ENCODE results near the gene NADK.
"Not testable (repeated sequence)": the region's sequence is repeated elsewhere in the genome, so short reads cannot be mapped to it uniquely, and the experiment has no call there.

The NADK gene

DNA sequence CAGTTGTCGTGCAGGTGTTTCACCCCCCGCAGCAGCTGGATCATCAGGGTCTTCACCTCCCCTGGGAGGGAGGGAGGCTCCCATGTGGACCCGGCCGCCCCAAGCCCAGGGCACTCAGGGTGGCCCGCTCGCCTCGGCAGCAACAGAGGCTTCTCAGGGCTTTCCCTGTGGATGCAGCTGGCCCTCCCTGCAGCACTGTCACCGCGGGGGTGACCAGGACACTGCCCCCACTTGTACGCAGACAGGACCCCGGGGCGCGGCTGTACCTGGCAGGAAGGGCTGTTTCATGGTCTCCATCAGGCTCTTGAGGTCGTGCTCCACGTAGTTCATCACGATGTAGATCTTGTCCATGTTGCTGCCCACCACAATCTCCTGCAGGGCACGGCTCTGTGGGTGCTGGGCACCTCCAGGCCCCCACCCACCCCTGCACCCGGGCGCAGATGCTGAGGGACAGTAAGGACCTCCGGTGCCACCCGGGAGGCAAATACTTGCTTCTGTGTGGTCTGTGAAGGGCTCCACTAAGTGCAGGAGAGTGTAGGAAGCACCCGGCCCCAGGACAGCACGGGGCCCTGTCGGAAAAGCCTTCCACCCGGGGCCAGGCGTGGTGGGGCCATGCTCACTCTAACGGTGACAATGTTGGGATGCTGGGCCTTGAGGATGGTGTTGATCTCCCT is 73.8 kb downstream of the NADK start:
- DNase-seq (ENCODE audit: low spot score): not testable (repeated sequence)

DNA sequence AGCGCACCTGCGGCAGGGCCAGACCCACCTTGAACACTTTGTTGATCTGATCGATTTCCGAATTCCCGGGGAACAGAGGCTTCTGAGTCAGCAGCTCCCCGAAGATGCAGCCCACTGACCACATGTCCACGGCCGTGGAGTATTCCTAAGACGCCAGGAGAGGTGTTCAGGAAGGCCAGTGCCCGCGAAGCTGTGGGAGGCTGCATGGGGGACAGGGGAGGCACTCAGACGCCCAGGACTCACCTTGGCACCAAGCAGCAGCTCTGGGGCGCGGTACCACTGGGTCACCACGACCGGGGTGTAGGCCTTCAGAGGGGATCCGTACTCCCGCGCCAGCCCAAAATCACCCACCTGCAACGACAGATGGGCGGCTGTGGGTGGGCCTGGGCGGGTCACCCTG is 74.5 kb downstream of the NADK start:
- DNase-seq (ENCODE audit: low spot score): peak; percentile 1

DNA sequence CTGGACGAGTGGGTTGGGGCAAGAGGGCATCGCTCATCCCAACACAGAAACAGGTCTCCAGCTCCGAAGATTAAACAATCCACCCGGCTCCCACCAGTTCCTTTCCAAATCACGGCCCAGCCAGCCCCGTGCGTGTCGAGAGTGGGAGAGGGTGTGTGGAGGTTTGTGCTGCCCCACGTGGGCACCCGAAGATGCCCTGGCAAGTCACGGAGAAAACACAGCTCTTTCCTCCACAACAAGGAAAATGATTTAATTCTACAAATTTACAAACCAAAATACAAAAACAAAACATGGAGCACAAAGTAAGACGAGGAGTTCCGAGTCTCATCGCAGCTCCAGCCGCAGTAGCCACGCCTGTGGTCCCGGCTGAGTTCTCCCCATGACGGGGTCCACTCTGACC is 75.8 kb downstream of the NADK start:
- not testable (repeated sequence) for DNase-seq (ENCODE audit: low spot score)
